ENCODE data around the gene MORN1. TPM values are rescaled to one million over a fixed set of nuclear protein-coding genes. Genes with fewer than 3 reads are reported as not detected.

MORN1 gene
- total RNA-seq, 4 donors from 2014 or later: 5.7 to 9.7 (median 7.1) TPM

DNA sequence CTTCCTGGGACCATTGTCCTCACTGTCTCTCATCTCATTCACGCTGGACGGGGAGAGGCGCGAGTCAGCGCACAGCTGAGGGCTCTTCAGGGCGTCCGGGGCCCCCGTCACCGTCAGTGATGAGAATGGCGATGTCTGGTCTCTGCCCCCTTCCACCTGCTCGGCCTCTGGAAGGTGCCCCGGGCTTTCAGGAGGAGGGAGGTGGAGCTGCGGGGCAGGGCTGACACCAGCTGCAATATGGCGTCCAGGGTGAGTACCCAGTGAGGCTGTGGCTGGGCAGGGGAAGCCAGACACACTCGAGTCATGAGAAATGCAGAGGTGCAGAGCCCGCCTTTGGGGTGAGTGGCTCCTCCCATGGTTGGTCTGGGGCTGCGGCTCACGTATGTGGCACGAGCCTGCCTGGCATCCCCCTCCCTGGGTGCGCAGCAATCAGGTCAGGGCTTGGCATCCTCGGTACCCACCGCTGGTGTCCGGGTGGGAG, 15.1 kb downstream of the MORN1 start:
- TF ChIP-seq POLR2A (IDR thresholded peaks at IDR 0.05) (no peak), CTCF (IDR thresholded peaks at IDR 0.05) (no peak)
- DNase-seq (ENCODE audit: low spot score in 2 of 2): no peak
- H3K4me3 ChIP-seq (ENCODE audit: low read depth, poor library complexity, severe bottlenecking): no peak overlapping the region
- intact Hi-C loops (cut with DNase I; ENCODE audit: low total_unique reads): no loop called here
- WGBS, 2 donors: 82 to 87% methylated on average over 21 to 23 of the region's 23 CpGs

DNA sequence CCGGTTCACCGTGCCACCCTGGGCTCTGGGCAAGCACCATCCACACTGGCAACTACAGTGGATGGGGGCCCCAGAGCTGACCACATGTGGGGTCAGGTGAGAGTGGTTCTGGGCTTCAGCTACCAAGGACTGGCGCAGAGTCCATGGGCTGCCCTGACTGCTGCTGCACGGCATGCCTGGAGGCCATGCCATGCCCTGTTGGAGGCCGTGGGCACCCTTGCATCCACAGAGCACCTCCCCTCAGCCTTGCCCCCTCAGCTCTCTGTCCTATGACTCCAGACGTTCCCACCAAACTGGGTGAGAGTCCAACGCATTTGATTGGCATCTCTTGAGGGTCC, 15.5 kb downstream of the MORN1 start:
- no peak for DNase-seq (ENCODE audit: low spot score in 2 of 2)
- WGBS, 2 donors: 74 to 83% methylated on average over 5 of the region's 7 CpGs
- TF ChIP-seq CTCF (IDR thresholded peaks at IDR 0.05): no peak
- intact Hi-C loops (cut with DNase I; ENCODE audit: low total_unique reads): no loop called here
- no peak overlapping the region for H3K4me3 ChIP-seq (ENCODE audit: low read depth, poor library complexity, severe bottlenecking)

- DNase-seq (ENCODE audit: low spot score in 2 of 2): peak in 1 of 2 donors; percentile 77
- intact Hi-C loops (cut with DNase I; ENCODE audit: low total_unique reads): no loop called here
- WGBS, 2 donors: 66 to 85% methylated on average over 16 to 19 of the region's 23 CpGs
- no peak for TF ChIP-seq CTCF (IDR thresholded peaks at IDR 0.05)
- no peak for TF ChIP-seq POLR2A (IDR thresholded peaks at IDR 0.05)
- H3K4me3 ChIP-seq (ENCODE audit: low read depth, poor library complexity, severe bottlenecking): no peak overlapping the region
Observed at GRCh38 chr1:2375246-2375922, 16.0 kb downstream of the MORN1 start.

GRCh38 chr1:2374252-2375155, 16.9 kb downstream of the MORN1 start:
- TF ChIP-seq POLR2A (IDR thresholded peaks at IDR 0.05) (no peak), CTCF (IDR thresholded peaks at IDR 0.05) (no peak)
- peak in 1 of 2 donors; percentile 79 for DNase-seq (ENCODE audit: low spot score in 2 of 2)
- WGBS, 2 donors: 81 to 86% methylated on average over 15 to 17 of the region's 17 CpGs
- H3K4me3 ChIP-seq (ENCODE audit: low read depth, poor library complexity, severe bottlenecking): no peak overlapping the region
- intact Hi-C loops (cut with DNase I; ENCODE audit: low total_unique reads): no loop called here

DNA sequence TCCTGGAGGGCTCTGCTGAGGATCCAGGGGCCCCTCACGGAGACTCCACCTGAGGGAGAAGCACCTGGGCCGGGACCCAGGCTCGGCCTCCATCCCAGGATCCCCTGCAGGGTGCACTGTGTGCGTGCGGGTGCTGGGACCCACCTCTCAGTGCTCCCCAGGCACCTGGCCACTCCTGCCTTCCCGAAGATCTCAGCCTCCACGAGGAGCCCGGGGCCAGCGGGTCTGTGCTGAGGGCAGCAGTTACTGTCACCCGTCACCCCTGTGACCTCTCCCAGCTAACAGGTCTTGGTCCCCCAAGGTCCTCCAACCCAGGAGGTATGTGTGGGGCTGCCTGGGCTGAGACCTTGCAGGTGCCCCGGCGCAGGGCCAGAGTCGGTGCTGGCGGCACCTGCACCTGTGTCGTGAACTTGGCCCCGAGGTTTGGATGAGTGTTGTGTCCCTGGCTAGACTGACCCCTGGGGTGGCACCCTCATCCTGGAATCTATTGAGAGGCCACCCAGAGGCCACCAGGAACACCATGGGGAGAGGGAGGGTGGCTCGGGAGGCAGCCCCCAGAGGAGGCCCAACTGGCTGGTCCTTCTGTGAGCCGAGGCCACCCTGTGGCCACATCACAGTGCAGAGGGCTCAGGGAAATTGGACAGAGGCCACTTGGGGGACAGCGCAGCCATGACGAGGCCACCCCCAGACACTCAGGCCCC, 17.7 kb downstream of the MORN1 start:
- no peak for TF ChIP-seq POLR2A (IDR thresholded peaks at IDR 0.05)
- TF ChIP-seq CTCF (IDR thresholded peaks at IDR 0.05): no peak
- intact Hi-C loops (cut with DNase I; ENCODE audit: low total_unique reads): no loop called here
- 92 to 93% methylated on average over 13 to 20 of the region's 20 CpGs for WGBS, 2 donors
- H3K4me3 ChIP-seq (ENCODE audit: low read depth, poor library complexity, severe bottlenecking): no peak overlapping the region
- peak in 1 of 2 donors; percentile 76 for DNase-seq (ENCODE audit: low spot score in 2 of 2)
